NCI-H748 treated with DMSO at 0.1 percent for 48 hours (cell line): ENCODE measurements around the gene REEP6.

Source experiments
- DNase-seq: peaks from one replicate; lab custom pipeline; 2025; lab: John Stamatoyannopoulos, UW

REEP6 gene

GRCh38 chr19:1491114-1491848, at the start of gene REEP6:
TSS of gene REEP6 (plus strand) at chr19:1491181. CDS start at chr19:1491270, 89 bp downstream.
- no peak for DNase-seq

GRCh38 chr19:1441677-1442438, 49.1 kb upstream of the REEP6 start:
- no peak for DNase-seq

GRCh38 chr19:1445185-1445931, 45.6 kb upstream of the REEP6 start:
- peak; percentile 12 for DNase-seq

GRCh38 chr19:1445932-1446712, 44.9 kb upstream of the REEP6 start:
- peak; percentile 12 for DNase-seq

GRCh38 chr19:1446713-1447481, 44.1 kb upstream of the REEP6 start:
- no peak for DNase-seq

- DNase-seq, result no peak
Observed at GRCh38 chr19:1447504-1447903, 43.5 kb upstream of the REEP6 start.

- no peak for DNase-seq
Observed at GRCh38 chr19:1447944-1448343, 43.0 kb upstream of the REEP6 start.

GRCh38 chr19:1449467-1450442, 41.2 kb upstream of the REEP6 start, which contains the start of gene APC2:
TSS of gene APC2 (plus strand) at chr19:1450121. CDS start at chr19:1453002, 2,881 bp downstream.
- peak; percentile 43 for DNase-seq

GRCh38 chr19:1450735-1451731, 39.9 kb upstream of the REEP6 start:
- DNase-seq, result no peak

GRCh38 chr19:1451916-1452801, 38.8 kb upstream of the REEP6 start:
- DNase-seq, result no peak

GRCh38 chr19:1452802-1453524, 38.0 kb upstream of the REEP6 start:
- no peak for DNase-seq

GRCh38 chr19:1453525-1454364, 37.2 kb upstream of the REEP6 start:
- DNase-seq, result no peak

- no peak for DNase-seq
Observed at GRCh38 chr19:1455002-1455335, 36.0 kb upstream of the REEP6 start.

- DNase-seq, result no peak
Observed at GRCh38 chr19:1455336-1456120, 35.5 kb upstream of the REEP6 start.
